ENCODE data around the gene ABL1.
"Not testable (repeated sequence)": the region's sequence is repeated elsewhere in the genome, so short reads cannot be mapped to it uniquely, and the experiment has no call there.

ABL1 gene

DNA sequence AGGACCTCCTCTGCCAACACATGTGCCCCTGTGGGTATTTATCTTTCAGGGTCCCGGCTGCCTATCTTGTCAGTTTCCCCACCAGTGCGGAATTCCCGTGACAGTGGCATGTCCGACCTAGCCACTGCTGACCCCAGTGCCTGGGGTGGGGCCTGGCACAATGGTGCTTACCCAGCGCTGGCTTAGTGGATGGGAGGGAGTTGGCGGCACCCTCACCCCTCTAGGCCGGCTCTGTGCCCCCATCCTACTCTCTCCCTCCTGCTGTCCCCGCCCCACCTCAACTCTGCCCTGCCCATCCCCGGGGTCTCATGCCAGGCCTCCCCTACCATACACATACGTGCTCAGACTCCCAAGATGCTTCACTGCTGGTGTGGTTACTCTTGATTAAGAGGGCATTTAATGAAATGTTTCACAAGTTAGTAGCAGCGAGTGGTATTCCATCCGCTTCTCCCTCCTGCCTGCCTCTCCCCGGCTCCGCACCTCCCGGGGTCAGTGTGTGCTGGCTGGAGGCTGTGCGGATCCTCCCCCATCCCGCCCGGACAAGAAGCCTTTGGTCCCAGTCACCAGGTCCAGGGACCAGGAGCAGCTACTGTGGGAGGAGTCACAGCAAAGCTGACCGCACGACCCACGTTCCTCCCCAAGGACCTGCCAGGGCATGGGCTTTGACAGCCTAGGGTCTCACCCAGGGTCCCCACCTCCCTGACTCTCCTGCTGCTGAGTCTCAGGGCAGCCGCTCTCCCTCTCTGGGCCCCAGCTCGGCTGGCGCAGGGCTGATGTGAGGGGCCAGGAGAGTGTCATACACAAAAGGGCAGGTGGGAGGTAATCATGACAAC, 71.1 kb downstream of the ABL1 start:
- no peak for DNase-seq

DNA sequence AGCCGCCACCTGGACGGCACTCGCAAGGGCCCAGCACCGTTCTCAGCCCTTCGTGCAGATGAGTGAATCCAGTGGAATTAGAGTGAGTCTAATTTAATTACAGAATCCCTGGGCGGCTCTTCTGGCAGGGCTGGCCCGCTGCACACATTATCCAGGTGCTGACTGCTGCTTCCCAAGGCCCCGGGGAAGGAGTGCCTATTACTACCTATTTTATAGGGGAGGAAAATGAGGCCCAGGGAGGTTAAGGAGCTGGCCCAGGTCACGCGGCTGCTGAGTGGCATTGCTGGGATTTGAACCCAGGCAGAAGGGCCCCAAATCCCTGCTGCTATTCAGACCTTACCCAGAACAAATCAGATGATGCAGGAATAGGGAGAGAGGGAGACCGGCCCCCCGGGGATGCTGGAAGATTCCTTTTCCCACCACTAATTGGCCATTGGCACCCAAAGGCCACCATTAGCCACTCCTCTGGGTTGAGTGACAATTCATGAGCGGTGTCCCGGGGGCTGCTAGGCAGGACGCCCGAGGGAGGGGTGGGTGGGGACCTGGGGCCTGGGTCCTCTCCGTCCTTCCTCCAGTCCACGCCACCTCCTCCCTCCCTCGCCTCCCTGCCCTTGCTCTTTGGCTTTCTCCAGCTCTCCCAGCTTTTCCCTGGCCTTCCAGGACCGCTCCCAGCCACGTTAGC, 71.8 kb downstream of the ABL1 start:
- DNase-seq = no peak

DNA sequence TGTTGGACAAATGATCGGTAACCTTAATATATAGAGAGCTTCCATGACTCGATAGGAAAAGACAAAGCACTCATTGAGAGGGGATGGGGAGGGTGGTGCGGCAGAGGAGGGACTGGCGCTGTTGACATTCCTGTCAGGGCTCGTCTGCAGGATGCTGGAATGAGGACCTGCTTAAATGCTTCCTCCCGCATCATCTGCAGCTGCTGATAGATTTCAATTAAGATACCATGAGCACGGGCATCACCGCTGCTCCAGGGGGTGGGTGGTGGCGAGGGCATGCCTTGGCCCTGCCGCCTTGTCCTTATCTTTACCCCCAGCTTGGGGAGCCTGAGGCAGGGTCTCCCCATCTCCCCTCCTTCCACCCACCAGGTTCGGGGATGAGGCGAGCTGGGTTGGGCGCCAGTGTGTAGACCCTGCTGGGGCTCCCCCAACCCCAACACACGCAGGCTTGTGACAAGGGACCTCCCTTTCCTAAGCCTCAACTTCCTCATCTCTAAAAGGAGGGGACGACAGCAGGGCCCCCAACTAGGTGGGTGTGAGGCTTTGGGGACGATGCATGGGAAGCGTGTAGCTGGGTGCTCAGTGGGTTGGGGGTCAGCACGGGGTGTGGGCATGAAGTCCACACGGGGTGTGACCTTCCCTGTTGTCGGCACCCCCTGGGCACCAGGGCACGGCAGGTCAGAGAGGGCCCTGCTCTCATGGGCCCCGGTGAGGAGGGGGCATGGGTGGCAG, 73.3 kb downstream of the ABL1 start:
- no peak for DNase-seq

DNA sequence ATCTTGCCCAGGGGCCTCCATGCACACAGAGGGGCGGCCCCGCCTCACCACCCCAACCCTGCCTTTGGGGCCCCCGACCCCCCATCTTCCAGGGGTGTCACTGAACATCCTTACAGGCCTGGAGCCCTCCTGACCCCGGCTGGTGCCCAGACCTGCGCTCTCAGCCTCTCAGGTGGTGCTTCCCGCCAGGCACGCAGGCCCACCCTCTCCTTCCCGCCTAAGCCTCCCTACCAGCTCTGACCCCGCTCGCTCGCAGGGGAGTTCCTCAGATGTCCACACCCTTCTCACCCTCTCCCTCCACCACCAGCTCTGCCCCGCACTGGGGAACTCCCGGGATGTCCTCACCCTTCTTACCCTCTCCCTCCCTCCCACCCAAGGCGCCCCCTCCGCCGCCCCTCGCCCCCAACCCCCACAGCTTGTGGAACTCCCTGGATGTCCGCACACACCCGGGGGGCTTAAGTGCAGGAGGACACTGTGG, 73.9 kb downstream of the ABL1 start:
- no peak for DNase-seq

DNA sequence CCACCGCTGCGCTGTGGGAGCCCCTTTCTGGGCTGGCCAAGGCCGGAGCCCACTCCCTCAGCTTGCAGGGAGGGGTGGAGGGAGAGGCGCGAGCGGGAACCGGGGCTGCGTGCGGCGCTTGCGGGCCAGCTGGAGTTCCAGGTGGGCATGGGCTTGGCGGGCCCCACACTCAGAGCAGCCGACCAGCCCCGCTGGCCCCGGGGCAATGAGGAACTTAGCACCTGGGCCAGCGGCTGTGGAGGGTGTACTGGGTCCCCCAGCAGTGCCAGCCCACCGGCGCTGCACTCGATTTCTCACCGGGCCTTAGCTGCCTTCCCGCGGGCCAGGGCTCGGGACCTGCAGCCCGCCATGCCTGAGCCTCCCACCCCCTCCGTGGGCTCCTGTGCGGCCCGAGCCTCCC, 75.0 kb downstream of the ABL1 start:
- not testable (repeated sequence) for DNase-seq

DNA sequence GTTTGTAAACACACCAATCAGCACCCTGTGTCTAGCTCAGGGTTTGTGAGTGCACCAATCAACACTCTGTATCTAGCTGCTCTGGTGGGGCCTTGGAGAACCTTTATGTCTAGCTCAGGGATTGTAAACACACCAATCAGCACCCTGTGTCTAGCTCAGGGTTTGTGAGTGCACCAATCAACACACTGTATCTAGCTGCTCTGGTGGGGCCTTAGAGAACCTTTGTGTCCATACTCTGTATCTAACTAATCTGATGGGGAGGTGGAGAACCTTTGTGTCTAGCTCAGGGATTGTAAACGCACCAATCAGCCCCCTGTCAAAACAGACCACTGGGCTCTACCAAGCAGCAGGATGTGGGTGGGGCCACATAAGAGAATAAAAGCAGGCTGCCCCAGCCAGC, 75.6 kb downstream of the ABL1 start:
- DNase-seq = not testable (repeated sequence)

DNA sequence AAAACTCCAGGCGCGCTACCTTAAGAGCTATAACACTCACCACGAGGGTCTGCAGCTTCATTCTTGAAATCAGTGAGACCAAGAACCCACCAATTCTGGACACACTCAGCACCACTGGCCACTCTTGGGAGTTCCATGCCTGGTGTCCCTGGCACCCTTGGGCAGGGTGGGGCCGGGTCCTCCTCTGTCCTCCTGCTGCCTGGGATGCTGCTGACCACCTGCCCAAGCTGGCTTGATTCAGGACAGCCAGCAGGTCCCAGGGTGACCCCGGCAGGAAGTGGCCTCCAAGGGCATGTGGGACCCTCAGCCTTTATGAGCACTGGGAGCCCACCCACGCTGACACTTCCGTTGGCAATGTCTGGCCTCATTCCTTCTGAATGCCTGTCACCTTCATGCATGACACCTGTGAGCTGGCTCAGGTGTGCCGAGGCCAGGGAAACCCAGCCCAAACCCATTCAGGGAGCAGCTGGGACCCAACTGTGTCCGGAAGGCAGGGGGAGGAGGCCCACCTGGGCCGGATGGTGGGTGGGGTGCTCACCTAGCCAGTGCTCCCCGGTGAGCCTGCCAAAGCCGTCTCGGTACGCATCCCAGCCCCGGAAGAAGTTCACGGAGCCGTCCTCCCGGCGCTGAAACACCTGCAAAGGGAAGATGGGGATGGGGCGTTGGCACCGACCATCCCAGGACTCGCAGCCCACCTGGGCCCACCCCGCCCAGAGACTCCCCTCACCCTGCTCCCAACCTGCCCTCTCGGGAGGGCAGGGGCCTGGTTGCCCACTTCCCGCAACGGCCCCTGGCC, 76.4 kb downstream of the ABL1 start:
- DNase-seq = no peak

DNA sequence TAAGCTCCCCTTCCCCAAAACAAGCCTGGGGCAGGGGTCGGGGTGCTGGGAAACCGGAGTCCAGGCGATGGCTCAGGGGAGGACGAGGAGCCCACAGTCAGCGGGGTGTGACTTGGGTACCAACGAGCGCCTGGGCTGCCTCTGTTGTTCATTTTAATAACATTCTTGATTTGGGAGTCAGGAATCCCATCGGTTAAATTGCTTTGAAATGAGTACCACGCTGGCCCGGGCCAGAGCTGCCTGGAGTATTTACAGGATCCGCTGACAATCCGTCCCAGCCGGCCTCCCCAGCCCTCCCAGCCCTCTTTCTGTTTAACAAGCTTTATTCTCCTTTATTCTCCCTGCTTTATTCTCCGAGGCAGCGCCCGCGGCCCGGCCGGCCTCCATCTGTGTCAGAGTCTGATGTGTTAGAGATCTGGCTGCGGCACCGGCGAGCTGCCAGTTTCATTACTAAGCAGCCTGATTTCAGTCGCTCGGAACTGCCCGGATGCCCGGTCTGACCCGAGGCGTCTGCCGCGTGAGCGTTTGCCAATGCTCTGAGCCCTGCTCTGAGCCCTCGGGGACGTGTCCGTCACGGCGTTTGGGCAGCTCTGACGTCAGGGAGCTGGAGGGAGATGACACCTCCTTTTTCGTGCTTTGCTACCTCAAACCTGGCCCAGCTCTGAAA, 78.0 kb downstream of the ABL1 start:
- DNase-seq = no peak

DNA sequence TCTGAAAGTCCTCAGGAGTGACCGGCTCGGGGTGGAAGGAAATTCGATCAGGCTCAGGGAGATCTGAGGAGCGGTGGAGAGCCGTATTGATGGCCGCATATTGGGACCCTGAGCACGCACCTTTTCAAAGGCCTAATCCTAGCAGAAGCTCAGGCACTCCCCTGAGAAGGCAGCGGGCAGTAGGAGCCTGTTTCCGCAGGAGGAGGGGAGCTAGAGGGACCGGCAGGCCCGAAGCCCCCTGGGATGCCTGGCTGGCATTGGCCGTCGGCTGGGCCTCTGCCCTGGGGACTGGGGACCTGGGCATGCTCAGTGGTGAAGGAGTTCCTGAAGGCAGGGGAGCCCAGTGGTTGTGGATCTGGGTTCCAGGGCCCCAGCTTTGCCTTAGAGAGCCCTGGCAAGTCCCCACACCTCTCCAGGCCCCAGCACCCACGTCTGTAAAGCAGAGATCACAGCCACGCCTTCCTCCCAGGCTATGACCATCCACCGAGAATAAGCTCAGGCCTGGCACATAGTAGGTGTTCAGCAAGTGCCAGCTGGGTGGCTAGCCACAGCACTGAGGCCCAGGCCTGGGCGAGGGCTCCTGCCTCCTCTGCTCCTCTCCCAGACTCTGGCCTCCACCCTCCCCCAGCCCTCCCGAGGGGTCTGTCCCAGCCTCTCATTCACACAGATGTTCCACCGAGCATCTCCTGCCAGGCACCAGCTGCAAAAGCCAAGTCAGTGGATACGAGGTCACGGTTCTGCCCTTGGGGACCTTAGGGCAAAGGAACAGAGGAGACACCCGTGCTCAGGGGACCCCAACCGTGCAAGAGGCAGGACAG, 78.8 kb downstream of the ABL1 start:
- DNase-seq = no peak

DNA sequence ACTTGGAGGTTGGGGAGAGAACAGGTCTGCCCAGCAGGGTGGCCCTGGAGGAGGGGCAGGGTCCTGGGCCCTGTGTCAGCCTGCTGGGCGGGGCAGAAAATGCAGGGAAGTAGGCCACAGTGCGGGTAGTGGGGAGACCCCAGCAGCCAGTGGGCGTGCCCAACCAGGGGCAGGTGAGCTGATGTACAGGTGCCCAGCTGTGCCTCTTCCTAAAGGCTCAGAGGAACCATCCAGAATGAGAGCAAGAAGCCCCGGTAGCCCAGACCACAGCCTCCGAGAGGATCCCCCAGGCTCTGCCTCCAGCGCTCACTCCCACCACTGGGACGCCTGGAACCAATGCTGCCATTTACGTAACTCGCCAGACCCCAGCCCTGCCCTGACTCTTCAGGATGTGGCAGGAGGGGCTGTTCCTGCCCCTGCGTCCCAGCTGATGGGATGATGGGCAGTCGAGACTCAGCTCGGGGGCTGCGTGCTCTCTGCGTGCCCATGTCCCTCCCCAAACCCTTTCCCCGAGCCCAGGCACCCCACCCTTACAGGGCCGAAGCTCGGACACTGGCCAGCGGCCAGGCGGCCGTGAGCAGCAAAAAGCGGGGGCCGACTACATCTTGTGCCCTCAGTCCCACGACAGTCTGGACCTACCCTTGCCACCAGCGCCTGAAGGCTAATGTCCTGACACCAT, 79.5 kb downstream of the ABL1 start:
- DNase-seq = no peak

DNA sequence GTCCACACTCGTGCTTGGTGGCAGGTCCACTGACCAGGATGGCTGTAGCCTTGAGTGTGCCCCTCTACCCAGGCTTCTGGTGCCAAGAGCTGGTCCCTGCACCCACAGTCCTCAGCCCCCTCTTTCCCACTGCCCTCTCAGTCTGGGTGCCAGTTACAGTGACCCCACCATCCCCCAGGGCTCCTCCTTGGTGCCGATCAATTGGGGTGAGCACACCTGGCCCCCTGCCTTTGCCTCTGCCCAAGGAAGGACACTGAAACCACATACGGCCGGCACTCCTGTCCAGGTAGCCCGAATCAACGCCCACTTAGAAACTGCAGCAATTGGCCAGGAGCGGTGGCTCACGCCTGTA, 80.0 kb downstream of the ABL1 start:
- DNase-seq = no peak

DNA sequence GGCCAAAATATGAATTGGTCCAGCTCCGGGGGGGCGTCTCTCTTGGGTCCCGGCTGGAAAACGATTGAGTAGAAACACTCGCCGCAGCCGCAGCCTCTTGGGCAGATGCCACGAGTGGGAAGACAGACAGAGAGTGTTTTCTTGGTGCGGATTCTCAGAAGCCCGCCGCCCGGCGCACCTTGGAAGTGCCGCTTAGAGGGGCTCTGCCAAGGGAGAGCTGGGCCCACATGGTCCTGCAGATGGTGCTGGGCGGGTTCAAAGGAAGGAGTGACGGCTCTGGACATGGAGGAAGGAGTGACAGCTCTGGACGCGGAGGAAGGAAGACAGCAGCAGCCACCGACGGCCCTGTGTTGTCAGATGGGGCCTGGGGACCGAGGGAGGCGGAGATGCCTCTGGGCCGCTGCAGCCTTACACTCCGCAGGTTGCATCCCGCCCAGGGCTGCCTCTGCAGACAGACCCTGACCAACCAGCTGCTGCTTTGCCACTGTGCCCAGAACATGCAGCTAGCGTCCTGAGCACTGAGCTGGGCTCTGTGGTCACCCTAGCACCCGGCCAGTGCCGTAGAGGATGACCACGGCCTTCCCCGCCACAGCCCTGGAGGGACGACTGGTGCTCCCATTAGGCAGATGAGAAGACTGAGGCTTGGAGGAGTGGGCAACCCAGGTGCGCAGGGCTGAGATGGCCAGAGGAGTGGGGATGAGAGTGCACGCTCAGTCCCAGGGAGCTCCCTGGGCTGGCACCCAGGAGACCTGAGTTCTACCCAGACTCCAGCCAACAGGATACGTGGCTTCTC, 82.3 kb downstream of the ABL1 start:
- no peak for DNase-seq

DNA sequence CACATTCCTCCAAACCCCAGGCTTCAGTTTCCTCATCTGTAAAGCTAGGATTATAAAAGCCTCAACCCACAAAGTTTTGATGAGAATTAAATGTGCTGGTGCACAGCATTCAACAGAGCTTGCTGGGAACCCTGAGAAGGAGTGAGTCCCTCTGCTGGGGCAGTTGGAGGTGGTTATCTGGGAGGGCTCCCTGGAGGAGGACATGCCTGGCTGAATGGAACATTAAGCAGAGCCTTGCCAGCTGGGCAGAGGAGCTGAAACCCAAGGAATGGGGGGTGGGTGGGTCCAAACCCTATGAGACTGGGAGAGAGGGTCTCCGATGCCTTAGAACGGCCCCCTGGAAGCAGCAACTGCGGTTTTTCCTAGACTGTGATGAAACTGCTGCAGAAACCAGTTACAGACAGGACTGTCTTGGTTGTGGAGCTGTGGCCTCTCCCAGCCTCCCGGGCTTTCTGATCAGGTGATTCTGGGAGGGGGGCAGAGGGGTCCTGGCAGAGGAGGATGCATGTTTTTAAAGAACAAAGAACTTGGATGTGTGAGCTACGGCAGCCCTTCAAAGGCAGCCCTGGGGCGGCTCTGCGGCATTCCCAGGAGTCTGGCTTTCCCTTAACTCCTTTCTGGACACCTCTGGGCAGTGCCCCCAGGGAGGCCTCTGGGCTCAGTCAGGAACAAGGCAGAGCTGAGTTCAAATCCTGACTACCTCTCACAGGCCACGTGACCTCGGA, 83.2 kb downstream of the ABL1 start:
- DNase-seq = no peak

DNA sequence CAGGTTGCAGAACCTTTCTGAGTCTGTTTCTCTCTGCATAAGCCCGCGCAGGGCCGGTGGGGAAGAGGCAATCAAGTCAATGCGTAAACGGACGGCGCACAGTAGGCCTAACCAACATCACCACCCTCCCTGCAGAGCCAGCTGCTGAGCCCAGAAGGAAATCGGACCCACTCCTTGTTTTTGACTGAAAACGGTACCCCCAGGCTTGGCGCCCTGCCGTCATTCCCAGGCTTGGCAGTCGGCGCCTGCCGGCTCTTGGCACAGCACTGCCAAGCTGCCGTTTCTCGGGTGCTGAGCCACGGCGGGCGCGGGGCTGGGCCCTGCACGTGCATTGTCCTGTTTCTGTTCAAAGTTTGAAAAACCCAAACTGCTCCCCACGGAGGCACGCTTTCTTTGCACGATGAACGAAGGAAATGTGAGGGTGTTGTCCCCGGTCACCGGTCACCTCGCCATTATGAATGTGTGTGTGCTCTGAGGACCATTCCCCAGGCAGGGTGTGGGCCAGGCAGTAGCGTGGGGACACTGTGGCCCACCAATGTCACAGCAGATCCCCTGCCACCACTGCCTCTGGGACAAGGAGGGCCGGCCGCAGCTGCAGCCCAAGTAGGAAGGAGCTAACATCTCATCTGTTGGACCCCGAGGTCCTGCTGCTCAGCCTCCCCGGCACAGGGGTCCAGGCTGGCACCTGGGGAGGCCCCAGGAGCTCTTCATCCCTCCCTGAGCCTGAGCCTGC, 83.9 kb downstream of the ABL1 start:
- no peak for DNase-seq

DNA sequence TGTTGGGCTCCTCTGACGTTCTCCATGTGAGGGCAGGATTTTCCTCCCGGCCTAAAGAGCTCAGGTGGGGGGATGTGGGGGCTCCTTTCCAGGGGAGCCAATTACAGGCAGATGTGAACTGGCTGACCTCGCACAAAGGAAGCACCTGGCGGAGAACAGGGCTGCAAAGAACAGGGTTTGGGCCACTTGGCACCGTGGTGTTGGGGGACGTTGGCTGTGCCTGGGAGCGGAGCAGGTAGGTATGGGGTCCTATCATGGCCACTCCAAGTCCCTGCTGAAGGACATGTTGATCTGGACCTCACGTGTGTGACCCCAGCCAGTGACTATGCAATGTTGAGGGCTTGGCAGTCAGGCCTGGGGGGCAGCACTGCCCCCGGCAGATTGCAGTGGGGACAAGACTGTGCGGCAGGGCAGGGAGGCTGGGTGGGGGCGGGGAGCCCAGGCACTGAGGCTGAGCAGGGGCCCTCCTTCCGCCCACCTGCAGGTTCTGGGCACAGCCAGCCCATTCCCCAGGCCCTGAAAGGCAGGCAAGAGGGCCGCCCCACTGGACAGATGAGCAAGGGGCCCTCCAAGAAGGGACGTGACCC, 84.6 kb downstream of the ABL1 start:
- DNase-seq = no peak

DNA sequence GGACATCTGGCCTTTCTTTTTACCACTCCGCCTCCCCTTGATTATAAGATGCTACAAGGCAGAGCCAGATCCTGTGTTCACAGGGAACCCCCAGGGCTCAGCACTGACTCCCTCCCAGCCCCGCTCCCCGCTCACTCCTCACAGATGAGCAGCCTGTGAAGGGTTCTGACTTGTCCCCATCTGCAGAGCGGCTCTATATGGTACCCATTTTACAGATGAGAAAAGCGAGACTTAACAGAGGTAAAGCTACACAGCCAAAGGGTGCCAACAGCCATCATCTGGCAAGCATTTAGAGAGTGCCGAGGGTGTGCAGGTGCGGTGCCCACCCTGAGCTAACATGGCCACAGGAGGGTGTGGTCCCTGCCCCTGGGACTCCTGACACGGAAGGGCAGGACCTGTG, 85.2 kb downstream of the ABL1 start:
- DNase-seq = no peak

DNA sequence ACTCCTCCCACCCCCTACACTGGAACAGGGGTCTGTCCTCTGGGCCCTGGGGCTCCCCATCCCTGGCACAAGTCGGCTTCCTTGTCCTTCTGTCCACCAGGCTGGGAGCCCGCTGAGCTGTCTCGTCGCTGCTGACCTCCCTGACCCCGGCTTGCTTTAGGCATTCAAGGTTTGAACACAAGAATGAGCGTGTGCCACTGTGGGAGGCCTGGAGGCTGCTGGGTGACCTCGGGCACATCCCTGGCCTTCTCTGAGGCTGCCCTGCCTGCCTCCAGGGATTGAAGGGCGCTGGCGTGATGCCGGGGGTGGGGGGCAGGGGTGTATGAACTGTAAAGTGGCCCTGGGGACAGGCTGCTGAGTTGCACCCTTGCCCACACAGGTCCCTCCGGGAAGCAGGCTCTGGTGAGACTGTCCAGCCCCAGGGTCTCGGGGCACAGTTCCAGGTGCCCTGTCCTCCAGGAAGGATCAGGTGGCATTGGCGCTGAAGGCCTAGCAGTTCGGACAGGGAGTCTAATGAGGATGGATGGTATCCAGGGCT, 85.8 kb downstream of the ABL1 start:
- DNase-seq = no peak

All from activated CD8-positive, alpha-beta memory T cell treated with anti-CD3 and anti-CD28 coated beads for 24 hours (primary cell).